Smooth muscle cell (in vitro differentiated cells): ENCODE data around the gene ASIC5. TPM values are rescaled to one million over a fixed set of nuclear protein-coding genes. Genes with fewer than 3 reads are reported as not detected.

ENCODE experiments used
- DNase-seq: peaks from one replicate; lab custom pipeline; 2025; ENCODE audit not compliant: unreplicated experiment; lab: John Stamatoyannopoulos, UW
- H2AFZ ChIP-seq: fragments of 200-600 bp; sonication (generic); 2 replicates; pipeline ENCODE4 v1.6.0; 2016; ENCODE audit warnings: antibody characterized with exemption, low read depth, mild to moderate bottlenecking
- H3F3A ChIP-seq: fragments of 200-600 bp; sonication (generic); 2 replicates; pipeline ENCODE4 v1.6.0; 2017; ENCODE audit warnings: antibody characterized with exemption, low read depth
- H3K27ac ChIP-seq: fragments of 200-600 bp; sonication (generic); 2 replicates; pipeline ENCODE4 v1.5.1; 2016; ENCODE audit warnings: low read depth, mild to moderate bottlenecking
- H3K27me3 ChIP-seq: fragments of 200-600 bp; sonication (generic); 2 replicates; pipeline ENCODE4 v1.6.1; 2016; ENCODE audit warnings: low read depth, mild to moderate bottlenecking
- H3K36me3 ChIP-seq: fragments of 200-600 bp; sonication (generic); 2 replicates; pipeline ENCODE4 v1.5.1; 2016; ENCODE audit warnings: low read depth
- H3K4me1 ChIP-seq: fragments of 200-600 bp; sonication (generic); 2 replicates; pipeline ENCODE4 v1.5.1; 2016; ENCODE audit warnings: low read depth
- H3K4me2 ChIP-seq: fragments of 200-600 bp; sonication (generic); 2 replicates; pipeline ENCODE4 v1.6.0; 2016; ENCODE audit warnings: mild to moderate bottlenecking
- H3K4me3 ChIP-seq: fragments of 200-600 bp; sonication (generic); 2 replicates; pipeline ENCODE4 v1.5.1; 2016; ENCODE audit warnings: mild to moderate bottlenecking
- H3K79me2 ChIP-seq: fragments of 200-600 bp; sonication (generic); 2 replicates; pipeline ENCODE4 v1.6.0; 2016; ENCODE audit warnings: low read depth, mild to moderate bottlenecking
- H3K9ac ChIP-seq: fragments of 200-600 bp; sonication (generic); 2 replicates; pipeline ENCODE4 v1.6.0; 2016; ENCODE audit warnings: low read depth
- H3K9me3 ChIP-seq: fragments of 200-600 bp; sonication (generic); replicated peaks from 2 replicates; pipeline ENCODE4 v1.5.1; 2016; ENCODE audit warnings: low read depth
- H4K20me1 ChIP-seq: fragments of 200-600 bp; sonication (generic); 2 replicates; pipeline ENCODE4 v1.6.0; 2016; ENCODE audit warnings: low read depth
- CTCF ChIP-seq: fragments of 200-600 bp; sonication (generic); IDR thresholded peaks from 2 replicates; pipeline ENCODE4 v1.5.1; 2017; ENCODE audit warnings: borderline replicate concordance, mild to moderate bottlenecking, antibody characterized with exemption; ENCODE audit not compliant: insufficient read depth, poor library complexity, severe bottlenecking
- WGBS: methylation state at CpG from one replicate; pipeline ENCODE4 v1.1.7; 2016; ENCODE audit warnings: low lambda C conversion rate; 5-methylcytosine and 5-hydroxymethylcytosine counted together
- polyA plus RNA-seq: library from polyadenylated mRNA; unstranded; fragments of >200 nt; fragmentation: Nextera tagmentation; extraction: Ambion mirVana; gene quantifications from 2 replicates; pipeline ENCODE4 v1.2.1, GENCODE V29; 2016
- total RNA-seq: library from RNA; depleted of rRNA; stranded (reverse); fragments of >200 nt; gene quantifications from 2 replicates; pipeline ENCODE4 v1.2.3, GENCODE V29; 2014

Gene ASIC5
- total and polyA plus RNA-seq, 2 experiments from 2014 or later = not detected

GRCh38 chr4:155784637-155785036 is 81.4 kb downstream of the ASIC5 start:
- no peaks in the 10 kb centered on the region for H3K4me1 ChIP-seq
- H3K36me3 ChIP-seq = no peaks in the 10 kb centered on the region
- H3K4me3 ChIP-seq = no peak overlapping the region
- H3K4me2 ChIP-seq = no peak overlapping the region
- no peak overlapping the region for H2AFZ ChIP-seq
- no peaks in the 10 kb centered on the region for H3K9me3 ChIP-seq
- TF ChIP-seq CTCF = no peak
- H3K27ac ChIP-seq = no peak overlapping the region
- no peaks in the 10 kb centered on the region for H3F3A ChIP-seq
- no peak overlapping the region for H3K9ac ChIP-seq
- no peaks in the 10 kb centered on the region for H4K20me1 ChIP-seq
- no peak for DNase-seq
- H3K79me2 ChIP-seq = no peaks in the 10 kb centered on the region
- H3K27me3 ChIP-seq = no peaks in the 10 kb centered on the region
- 46% methylated on average over 1 of the region's 1 CpG for WGBS

- Histone ChIP-seq H3F3A (no peaks in the 10 kb centered on the region), H2AFZ (no peak overlapping the region), H3K79me2 (no peaks in the 10 kb centered on the region), H3K27me3 (no peaks in the 10 kb centered on the region), H3K36me3 (peaks cover 4% of the 10 kb centered on the region), H3K27ac (no peak overlapping the region), H3K4me2 (no peak overlapping the region), H3K9me3 (no peaks in the 10 kb centered on the region), H3K9ac (no peak overlapping the region), H3K4me1 (no peaks in the 10 kb centered on the region), H4K20me1 (no peaks in the 10 kb centered on the region), H3K4me3 (no peak overlapping the region)
- TF ChIP-seq CTCF = no peak
- DNase-seq = no peak
- 95% methylated on average over 4 of the region's 4 CpGs for WGBS
Measured at GRCh38 chr4:155781249-155781831, 84.7 kb downstream of the ASIC5 start.

GRCh38 chr4:155780775-155781174 is 85.3 kb downstream of the ASIC5 start:
- no peak overlapping the region for H3K27ac ChIP-seq
- 16% methylated on average over 1 of the region's 1 CpG for WGBS
- no peaks in the 10 kb centered on the region for H3K79me2 ChIP-seq
- H3K27me3 ChIP-seq = no peaks in the 10 kb centered on the region
- no peak for DNase-seq
- no peaks in the 10 kb centered on the region for H3K9me3 ChIP-seq
- peak overlapping the region; percentile 23 for H3K4me2 ChIP-seq
- H2AFZ ChIP-seq = no peak overlapping the region
- H3K9ac ChIP-seq = no peak overlapping the region
- no peaks in the 10 kb centered on the region for H4K20me1 ChIP-seq
- H3F3A ChIP-seq = no peaks in the 10 kb centered on the region
- H3K4me1 ChIP-seq = no peaks in the 10 kb centered on the region
- no peak overlapping the region for H3K4me3 ChIP-seq
- H3K36me3 ChIP-seq = peaks cover 4% of the 10 kb centered on the region
- no peak for TF ChIP-seq CTCF

Other genes starting within 250 kb of the ASIC5 start
- 269 and 295 TPM in 2 replicates for gene GUCY1A1, start 199.4 kb downstream of the ASIC5 start, total RNA-seq
- gene GUCY1A1, start 199.4 kb downstream of the ASIC5 start, polyA plus RNA-seq = 138 and 172 TPM in 2 replicates
- 32.2 and 35.4 TPM in 2 replicates for gene GUCY1B1, start 107.3 kb downstream of the ASIC5 start, total RNA-seq
- 16.3 and 26.7 TPM in 2 replicates for gene GUCY1B1, start 107.3 kb downstream of the ASIC5 start, polyA plus RNA-seq
- 180 and 181 TPM in 2 replicates for gene TDO2, start 37.4 kb upstream of the ASIC5 start, total RNA-seq
- gene TDO2, start 37.4 kb upstream of the ASIC5 start, polyA plus RNA-seq = 114 and 151 TPM in 2 replicates
- gene CTSO, start 87.6 kb upstream of the ASIC5 start, total RNA-seq = 19.2 and 19.7 TPM in 2 replicates
- 12.4 and 15.4 TPM in 2 replicates for gene CTSO, start 87.6 kb upstream of the ASIC5 start, polyA plus RNA-seq